OCI-LY1 (cell line): Measurements from ENCODE around the gene KLHL33.

ENCODE experiments used
- H2AFZ ChIP-seq: fragments of 200-600 bp; sonication (generic), shearing (Covaris generic); 2 replicates; pipeline ENCODE4 v1.6.0; 2014; ENCODE audit warnings: antibody characterized with exemption, mild to moderate bottlenecking, low read length
- H3F3A ChIP-seq: fragments of 200-600 bp; sonication (generic), shearing (Covaris generic); 2 replicates; pipeline ENCODE4 v1.6.0; 2014; ENCODE audit warnings: mild to moderate bottlenecking, antibody characterized with exemption, low read length, moderate library complexity; ENCODE audit not compliant: insufficient read depth
- H3K27ac ChIP-seq: fragments of 200-600 bp; sonication (generic); 2 replicates; pipeline ENCODE4 v1.5.1; 2014; ENCODE audit warnings: low read length, mixed run types, mild to moderate bottlenecking, low read depth; ENCODE audit not compliant: poor library complexity, severe bottlenecking
- H3K27me3 ChIP-seq: fragments of 200-600 bp; sonication (generic); 2 replicates; pipeline ENCODE4 v1.6.0; 2014; ENCODE audit warnings: antibody characterized with exemption, mild to moderate bottlenecking, low read length, moderate library complexity; ENCODE audit not compliant: insufficient read depth
- H3K36me3 ChIP-seq: fragments of 200-600 bp; sonication (generic); 2 replicates; pipeline ENCODE4 v1.6.1; 2014; ENCODE audit warnings: mild to moderate bottlenecking, antibody characterized with exemption, low read length, moderate library complexity, mixed read lengths; ENCODE audit not compliant: insufficient read depth
- H3K4me1 ChIP-seq: fragments of 200-600 bp; sonication (generic); 2 replicates; pipeline ENCODE4 v1.5.1; 2014; ENCODE audit warnings: mild to moderate bottlenecking, low read length, moderate library complexity; ENCODE audit not compliant: insufficient read depth, severe bottlenecking
- H3K4me2 ChIP-seq: fragments of 200-600 bp; sonication (generic), shearing (Covaris generic); 2 replicates; pipeline ENCODE4 v1.6.1; 2014; ENCODE audit warnings: low read length
- H3K4me3 ChIP-seq: fragments of 200-600 bp; sonication (generic); 2 replicates; pipeline ENCODE4 v1.5.1; 2014; ENCODE audit warnings: low read length, low read depth, mild to moderate bottlenecking, mixed read lengths; ENCODE audit not compliant: poor library complexity, severe bottlenecking
- H3K79me2 ChIP-seq: fragments of 200-600 bp; shearing (Covaris generic); 2 replicates; pipeline ENCODE4 v1.6.1; 2016; ENCODE audit warnings: mixed run types, low read length, mixed read lengths; ENCODE audit not compliant: insufficient read depth
- H3K9ac ChIP-seq: fragments of 200-600 bp; sonication (generic), shearing (Covaris generic); 2 replicates; pipeline ENCODE4 v1.6.1; 2014; ENCODE audit warnings: mild to moderate bottlenecking, low read length, mixed read lengths
- H3K9me2 ChIP-seq: fragments of 200-600 bp; sonication (generic), shearing (Covaris generic); 2 replicates; pipeline ENCODE4 v1.6.1; 2014; ENCODE audit warnings: low read depth, mild to moderate bottlenecking, low read length, mixed read lengths
- H3K9me3 ChIP-seq: fragments of 200-600 bp; shearing (Covaris generic); 2 replicates; pipeline ENCODE4 v1.6.1; 2014; ENCODE audit warnings: low read length, mixed read lengths
- H4K20me1 ChIP-seq: fragments of 200-600 bp; sonication (generic), shearing (Covaris generic); 2 replicates; pipeline ENCODE4 v1.6.0; 2016; ENCODE audit warnings: mild to moderate bottlenecking, low read length; ENCODE audit not compliant: insufficient read depth
- CTCF ChIP-seq: fragments of 200-600 bp; sonication (generic), shearing (Covaris generic); IDR thresholded peaks from 2 replicates; pipeline ENCODE4 v1.5.1; 2017; ENCODE audit warnings: mild to moderate bottlenecking, antibody characterized with exemption, low read length, moderate library complexity, mixed read lengths
- EZH2 ChIP-seq: fragments of 200-600 bp; sonication (generic), shearing (Covaris generic); IDR thresholded peaks from 2 replicates; pipeline ENCODE4 v1.8.0; 2017; ENCODE audit warnings: borderline replicate concordance, mixed run types, mild to moderate bottlenecking, antibody characterized with exemption, low read length, moderate library complexity, mixed read lengths

The KLHL33 gene

GRCh38 chr14:20412411-20412810 is 23.6 kb downstream of the KLHL33 start:
- Histone ChIP-seq H3K4me2 (peak overlapping the region; percentile 87), H2AFZ (no peak overlapping the region), H3K79me2 (no peaks in the 10 kb centered on the region), H3K9me3 (no peaks in the 10 kb centered on the region), H3K4me1 (peaks cover 20% of the 10 kb centered on the region), H4K20me1 (no peaks in the 10 kb centered on the region), H3K4me3 (peak overlapping the region; percentile 96), H3K36me3 (peaks cover 9% of the 10 kb centered on the region; the same call in 1 of the 2 replicates), H3K9me2 (no peaks in the 10 kb centered on the region), H3K9ac (peak overlapping the region; percentile 89; the same call in 1 of the 2 replicates), H3F3A (no peaks in the 10 kb centered on the region), H3K27ac (no peak overlapping the region), H3K27me3 (no peaks in the 10 kb centered on the region)
- no peak for TF ChIP-seq EZH2
- TF ChIP-seq CTCF, result no peak

GRCh38 chr14:20409226-20409625 is 26.7 kb downstream of the KLHL33 start:
- no peak for TF ChIP-seq CTCF
- no peaks in the 10 kb centered on the region for H3F3A ChIP-seq
- H3K27me3 ChIP-seq, result no peaks in the 10 kb centered on the region
- H3K4me3 ChIP-seq, result no peak overlapping the region
- no peaks in the 10 kb centered on the region for H3K79me2 ChIP-seq
- peaks cover 27% of the 10 kb centered on the region for H3K36me3 ChIP-seq
- H3K4me2 ChIP-seq, result no peak overlapping the region
- no peaks in the 10 kb centered on the region for H3K9me3 ChIP-seq
- H3K4me1 ChIP-seq, result peaks cover 14% of the 10 kb centered on the region
- no peak overlapping the region for H2AFZ ChIP-seq
- H3K27ac ChIP-seq, result no peak overlapping the region
- no peaks in the 10 kb centered on the region for H3K9me2 ChIP-seq
- H3K9ac ChIP-seq, result no peak overlapping the region
- H4K20me1 ChIP-seq, result no peaks in the 10 kb centered on the region

GRCh38 chr14:20403521-20403920 is 32.4 kb downstream of the KLHL33 start:
- Histone ChIP-seq H4K20me1 (no peaks in the 10 kb centered on the region), H3K79me2 (no peaks in the 10 kb centered on the region), H3K9me2 (no peaks in the 10 kb centered on the region), H3K4me3 (no peak overlapping the region), H3K27ac (no peak overlapping the region), H3F3A (no peaks in the 10 kb centered on the region), H2AFZ (no peak overlapping the region), H3K36me3 (peaks cover 58% of the 10 kb centered on the region), H3K9me3 (no peaks in the 10 kb centered on the region), H3K4me2 (no peak overlapping the region), H3K9ac (no peak overlapping the region), H3K27me3 (no peaks in the 10 kb centered on the region), H3K4me1 (no peaks in the 10 kb centered on the region)
- TF ChIP-seq CTCF, result no peak
- TF ChIP-seq EZH2, result no peak
